Sigmoid colon (tissue), 4 donors: Measurements from ENCODE around the gene KIRREL3.

Source experiments
- EP300 ChIP-seq, 4 donors: sonication (generic); formaldehyde crosslinking; IDR thresholded peaks; one replicate each; pipeline ENCODE4 v1.6.1; 2017; ENCODE audit warnings: antibody characterized with exemption in 4 of 4
- POLR2A ChIP-seq, 2 donors: fragments of 450-650 bp; IDR thresholded peaks; one replicate each; pipeline ENCODE4 v1.6.1; 2016; ENCODE audit warnings: antibody characterized with exemption in 2 of 2, mild to moderate bottlenecking in 2 of 2, moderate library complexity in 2 of 2
- POLR2AphosphoS5 ChIP-seq, 4 donors: sonication (generic); formaldehyde crosslinking; IDR thresholded peaks; one replicate each; pipeline ENCODE4 v1.6.1; 2017; ENCODE audit warnings: antibody characterized with exemption in 4 of 4
- TF ChIP-seq, protein P1 (sequence below), 4 experiments: fragments of 450-650 bp in 3 of 4; fragments of 200-600 bp in 1 of 4; IDR thresholded peaks; one replicate each; pipeline ENCODE4 v1.5.1; 2016 to 2019; ENCODE audit warnings: antibody characterized with exemption in 4 of 4, mild to moderate bottlenecking in 3 of 4, moderate library complexity in 2 of 4

DNA sequence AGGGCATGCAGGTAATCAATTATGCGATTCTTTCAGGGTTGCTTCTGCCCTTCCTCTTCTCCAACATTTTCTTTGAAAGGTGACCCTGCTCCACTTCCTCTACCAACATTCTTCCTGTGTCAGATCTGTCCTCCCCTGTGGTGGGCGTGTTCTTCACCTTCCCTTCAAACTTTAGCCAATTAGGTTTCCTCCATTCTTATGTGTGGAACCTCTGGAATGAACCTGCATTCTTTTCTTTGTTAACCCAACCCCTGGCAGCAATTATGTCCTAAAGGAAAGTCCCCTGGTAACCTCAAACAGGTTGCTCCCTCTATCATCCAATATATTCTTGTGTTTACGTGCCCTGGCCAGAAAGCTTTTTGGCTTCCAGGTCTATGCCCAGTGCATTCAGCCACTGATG lies 22.4 kb downstream of the KIRREL3 start:
- TF ChIP-seq POLR2AphosphoS5 (IDR thresholded peaks at IDR 0.05) (no peak), EP300 (IDR thresholded peaks at IDR 0.05) (no peak), POLR2A (IDR thresholded peaks at IDR 0.05) (no peak)
- TF ChIP-seq, protein P1, sequence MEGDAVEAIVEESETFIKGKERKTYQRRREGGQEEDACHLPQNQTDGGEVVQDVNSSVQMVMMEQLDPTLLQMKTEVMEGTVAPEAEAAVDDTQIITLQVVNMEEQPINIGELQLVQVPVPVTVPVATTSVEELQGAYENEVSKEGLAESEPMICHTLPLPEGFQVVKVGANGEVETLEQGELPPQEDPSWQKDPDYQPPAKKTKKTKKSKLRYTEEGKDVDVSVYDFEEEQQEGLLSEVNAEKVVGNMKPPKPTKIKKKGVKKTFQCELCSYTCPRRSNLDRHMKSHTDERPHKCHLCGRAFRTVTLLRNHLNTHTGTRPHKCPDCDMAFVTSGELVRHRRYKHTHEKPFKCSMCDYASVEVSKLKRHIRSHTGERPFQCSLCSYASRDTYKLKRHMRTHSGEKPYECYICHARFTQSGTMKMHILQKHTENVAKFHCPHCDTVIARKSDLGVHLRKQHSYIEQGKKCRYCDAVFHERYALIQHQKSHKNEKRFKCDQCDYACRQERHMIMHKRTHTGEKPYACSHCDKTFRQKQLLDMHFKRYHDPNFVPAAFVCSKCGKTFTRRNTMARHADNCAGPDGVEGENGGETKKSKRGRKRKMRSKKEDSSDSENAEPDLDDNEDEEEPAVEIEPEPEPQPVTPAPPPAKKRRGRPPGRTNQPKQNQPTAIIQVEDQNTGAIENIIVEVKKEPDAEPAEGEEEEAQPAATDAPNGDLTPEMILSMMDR (IDR thresholded peaks at IDR 0.05) = no peak
